WI38 (cell line): Measurements from ENCODE around the gene MAP7D3.

Source experiments
- H3K4me3 ChIP-seq: 2 replicates; pipeline ENCODE4 v1.5.1; 2011; ENCODE audit warnings: low read depth, mild to moderate bottlenecking, control low read depth, low read length
- TF ChIP-seq, protein P1 (sequence below): IDR thresholded peaks from 2 replicates; pipeline ENCODE4 v1.5.1; 2012; ENCODE audit warnings: low read depth, mild to moderate bottlenecking, control low read depth, low read length

The MAP7D3 gene

GRCh38 chrX:136192135-136192534, 59.1 kb downstream of the MAP7D3 start:
- H3K4me3 ChIP-seq, result no peak overlapping the region
- TF ChIP-seq, protein P1, sequence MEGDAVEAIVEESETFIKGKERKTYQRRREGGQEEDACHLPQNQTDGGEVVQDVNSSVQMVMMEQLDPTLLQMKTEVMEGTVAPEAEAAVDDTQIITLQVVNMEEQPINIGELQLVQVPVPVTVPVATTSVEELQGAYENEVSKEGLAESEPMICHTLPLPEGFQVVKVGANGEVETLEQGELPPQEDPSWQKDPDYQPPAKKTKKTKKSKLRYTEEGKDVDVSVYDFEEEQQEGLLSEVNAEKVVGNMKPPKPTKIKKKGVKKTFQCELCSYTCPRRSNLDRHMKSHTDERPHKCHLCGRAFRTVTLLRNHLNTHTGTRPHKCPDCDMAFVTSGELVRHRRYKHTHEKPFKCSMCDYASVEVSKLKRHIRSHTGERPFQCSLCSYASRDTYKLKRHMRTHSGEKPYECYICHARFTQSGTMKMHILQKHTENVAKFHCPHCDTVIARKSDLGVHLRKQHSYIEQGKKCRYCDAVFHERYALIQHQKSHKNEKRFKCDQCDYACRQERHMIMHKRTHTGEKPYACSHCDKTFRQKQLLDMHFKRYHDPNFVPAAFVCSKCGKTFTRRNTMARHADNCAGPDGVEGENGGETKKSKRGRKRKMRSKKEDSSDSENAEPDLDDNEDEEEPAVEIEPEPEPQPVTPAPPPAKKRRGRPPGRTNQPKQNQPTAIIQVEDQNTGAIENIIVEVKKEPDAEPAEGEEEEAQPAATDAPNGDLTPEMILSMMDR, result no peak

DNA sequence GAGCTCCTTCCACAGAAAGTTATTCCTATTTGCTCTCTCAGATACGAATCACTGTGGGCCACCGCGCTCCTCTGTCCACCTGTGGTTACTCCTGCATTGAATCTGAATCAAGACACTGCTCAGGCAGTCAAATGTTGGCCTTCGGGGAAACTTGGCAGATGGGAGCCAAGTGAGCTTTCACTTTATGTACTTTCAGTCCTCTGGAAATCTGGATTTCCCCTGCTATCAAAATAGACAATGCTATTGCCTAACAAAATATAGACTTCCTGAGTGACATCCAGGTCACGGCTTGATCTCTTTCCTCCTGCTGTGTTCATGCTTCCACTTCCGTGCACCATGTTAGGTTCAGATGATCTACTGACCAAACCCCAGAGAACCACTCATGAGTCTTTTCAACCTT, 60.0 kb downstream of the MAP7D3 start:
- no peak overlapping the region for H3K4me3 ChIP-seq
- TF ChIP-seq, protein P1, result no peak

GRCh38 chrX:136190038-136190713, 61.0 kb downstream of the MAP7D3 start:
- H3K4me3 ChIP-seq, result no peak overlapping the region
- TF ChIP-seq, protein P1, result no peak

GRCh38 chrX:136189222-136189621, 62.0 kb downstream of the MAP7D3 start:
- H3K4me3 ChIP-seq, result no peak overlapping the region
- TF ChIP-seq, protein P1, result no peak

DNA sequence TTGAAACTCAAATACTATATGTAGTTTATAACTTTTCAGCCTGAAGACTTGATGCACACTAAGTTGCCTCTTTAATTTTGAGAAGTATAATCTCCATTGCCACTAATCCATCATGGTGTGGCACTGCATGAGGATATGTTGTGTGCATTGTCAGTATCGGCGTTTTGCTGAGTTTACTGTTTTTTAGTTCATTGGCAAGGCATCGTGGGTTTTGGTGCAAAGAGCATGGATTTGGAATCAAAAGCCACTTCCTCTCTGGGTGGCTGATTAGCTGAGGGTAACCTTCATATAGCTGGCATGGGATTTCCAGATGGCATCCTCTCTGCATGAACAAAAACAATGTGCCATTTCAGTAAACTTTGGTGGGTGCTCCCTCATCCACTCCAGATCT, 65.2 kb downstream of the MAP7D3 start:
- no peak overlapping the region for H3K4me3 ChIP-seq
- TF ChIP-seq, protein P1, result no peak

- H3K4me3 ChIP-seq, result no peak overlapping the region
Measured at GRCh38 chrX:136185401-136186022, 65.7 kb downstream of the MAP7D3 start.

GRCh38 chrX:136183917-136184316, 67.3 kb downstream of the MAP7D3 start:
- TF ChIP-seq, protein P1, result no peak
- no peak overlapping the region for H3K4me3 ChIP-seq

More at GRCh38 chrX:136185401-136186022, 65.7 kb downstream of the MAP7D3 start:
- TF ChIP-seq, protein P1, result no peak
